B cell (primary cell): ENCODE results near the gene TNIK.

ENCODE experiments used
- CTCF ChIP-seq: fragments of 200-600 bp; IDR thresholded peaks from one replicate; pipeline ENCODE4 v1.8.0; 2022; ENCODE audit warnings: antibody characterized with exemption, mild to moderate bottlenecking
- EZH2 ChIP-seq: IDR thresholded peaks from 2 replicates; pipeline ENCODE4 v1.6.1; 2012; ENCODE audit warnings: borderline replicate concordance, low read depth, mild to moderate bottlenecking, moderate library complexity, low read length; ENCODE audit not compliant: insufficient read depth, poor library complexity, severe bottlenecking

GRCh38 chr3:171213178-171213577, 247.0 kb downstream of the TNIK start:
- no peak for TF ChIP-seq CTCF
- TF ChIP-seq EZH2: no peak
